Midbrain (tissue), 1 donor: ENCODE measurements around the gene SCUBE1.

Experiments
- DNase-seq: peaks from one replicate; lab custom pipeline; 2025; lab: John Stamatoyannopoulos, UW

The SCUBE1 gene

GRCh38 chr22:43155789-43156188, 187.4 kb downstream of the SCUBE1 start:
- no peak for DNase-seq

GRCh38 chr22:43154887-43155536, 188.2 kb downstream of the SCUBE1 start:
- DNase-seq: no peak

DNA sequence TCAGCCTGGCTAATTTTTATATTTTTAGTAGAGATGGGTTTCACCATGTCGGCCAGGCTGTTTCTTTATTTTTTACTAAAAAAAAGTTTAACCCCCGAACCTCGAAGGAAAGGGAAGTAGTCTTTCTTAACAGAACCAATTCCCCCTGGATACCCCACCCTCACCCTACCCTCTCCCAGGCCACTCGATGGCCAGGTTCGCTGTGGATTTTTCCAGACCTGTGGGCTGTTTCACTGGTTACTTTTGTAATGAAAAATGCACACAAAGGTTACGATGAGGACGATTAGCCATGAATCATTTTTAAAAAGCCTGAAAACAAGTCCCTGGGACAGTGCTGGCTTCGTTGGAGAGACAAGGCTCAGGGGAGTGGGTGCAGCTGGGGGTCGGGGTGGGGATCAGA, 189.3 kb downstream of the SCUBE1 start:
- DNase-seq: no peak

GRCh38 chr22:43152357-43153071, 190.7 kb downstream of the SCUBE1 start:
- peak; percentile 13 for DNase-seq

GRCh38 chr22:43152003-43152356, 191.2 kb downstream of the SCUBE1 start:
- DNase-seq: no peak

DNA sequence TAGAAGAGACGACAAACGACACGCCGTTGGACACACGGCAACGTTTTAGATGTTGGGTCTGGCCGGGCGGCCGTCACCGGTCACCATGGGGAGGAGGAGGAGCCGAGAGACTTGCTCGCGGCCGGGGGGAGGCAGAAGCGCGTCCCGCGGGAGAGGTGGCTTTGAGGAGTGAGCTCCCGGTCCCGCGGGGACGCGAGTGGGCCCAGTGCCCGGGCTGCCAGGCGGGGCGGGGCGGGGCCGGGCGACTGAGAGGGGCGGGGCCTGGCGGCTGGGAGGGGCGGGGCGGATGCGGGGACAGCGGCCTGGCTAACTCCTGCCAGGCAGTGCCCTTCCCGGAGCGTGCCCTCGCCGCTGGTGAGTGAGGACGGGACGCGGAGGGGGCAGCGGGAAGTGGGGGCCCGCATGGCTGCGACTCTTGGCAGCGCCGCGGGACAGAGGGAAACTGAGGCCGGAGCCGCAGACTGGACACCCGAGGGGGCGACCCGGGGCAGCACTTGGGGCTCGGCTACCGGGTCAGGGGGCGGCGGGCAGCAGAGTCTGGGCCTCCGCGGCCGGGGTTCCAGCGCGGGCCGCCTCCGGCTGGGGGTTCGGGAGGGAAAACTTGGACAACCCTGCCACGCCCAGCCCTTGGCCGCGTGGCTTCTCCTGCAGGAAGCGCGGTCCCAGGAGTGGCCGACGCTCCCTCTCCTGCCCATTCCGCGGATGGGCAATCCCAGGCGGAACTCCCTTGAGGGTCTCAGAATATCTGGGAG, 191.7 kb downstream of the SCUBE1 start, which contains the start of gene TSPO:
TSPO (plus strand) TSS at position 309 of the 752 bp plus-strand sequence. CDS start 7,680 bp downstream, outside the sequence.
- peak; percentile 85 for DNase-seq

DNA sequence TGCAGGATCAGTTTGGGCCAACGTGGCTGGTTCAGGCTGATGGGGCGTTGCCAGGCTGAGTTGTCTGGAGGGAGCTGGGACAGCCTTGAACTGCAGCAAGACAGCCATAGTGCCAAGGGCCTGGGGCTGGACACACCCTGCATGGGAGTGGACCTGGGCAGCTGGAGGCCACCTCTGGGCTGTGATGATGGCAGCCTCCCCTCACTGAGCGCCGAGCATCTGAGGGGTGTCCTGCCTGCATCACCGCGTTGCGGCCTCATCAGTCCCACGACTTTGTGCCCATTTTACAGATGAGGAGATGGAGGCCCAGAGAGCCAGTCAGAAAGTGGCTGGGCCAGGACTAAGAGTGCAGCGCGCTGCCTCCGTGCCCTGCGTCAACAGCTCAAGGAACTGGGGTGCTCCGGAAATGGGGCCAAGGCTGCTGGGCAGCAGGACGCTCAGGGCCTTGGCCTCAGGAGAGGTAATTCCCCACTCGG, 192.4 kb downstream of the SCUBE1 start:
- DNase-seq: no peak

- no peak for DNase-seq
Observed at GRCh38 chr22:43148581-43148980, 194.6 kb downstream of the SCUBE1 start.

DNA sequence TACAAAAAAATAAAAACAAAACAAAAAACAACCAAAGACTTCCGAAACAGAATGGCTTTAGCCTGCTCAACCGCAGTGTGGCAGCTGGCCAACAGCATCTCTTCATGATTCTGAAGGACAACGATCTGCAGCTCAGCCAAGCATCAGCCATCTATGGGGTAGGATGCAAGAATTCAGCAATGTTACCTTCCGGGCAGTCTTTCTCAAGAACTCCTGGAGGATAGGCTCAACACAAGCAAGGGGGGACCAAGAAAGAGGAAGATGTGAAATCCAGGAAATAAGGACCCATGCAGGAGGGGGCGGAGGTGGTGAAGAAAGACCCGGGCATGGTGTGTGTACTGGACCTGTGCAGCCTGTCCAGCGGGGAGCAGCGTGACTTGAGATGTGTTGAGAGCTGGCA, 195.4 kb downstream of the SCUBE1 start:
- DNase-seq: no peak
